ENCODE results near the gene CHP2. TPM values are rescaled to one million over a fixed set of nuclear protein-coding genes. Genes with fewer than 3 reads are reported as not detected.

The CHP2 gene
- not detected in 2 replicates for total RNA-seq (ENCODE audit: low replicate concordance)

GRCh38 chr16:23754594-23755483, at the start of gene CHP2:
Gene CHP2 (plus strand): TSS chr16:23755026. CDS start chr16:23755050, 24 bp downstream.
- no peak for TF ChIP-seq CTCF (IDR thresholded peaks at IDR 0.05; ENCODE audit: insufficient read depth, low read length)
- H3K4me3 ChIP-seq (ENCODE audit: low read depth, low read length) = no peak within 1 kb of the TSS
- no peak for DNase-seq (ENCODE audit: low read depth)

GRCh38 chr16:23705517-23705902, 49.3 kb upstream of the CHP2 start:
- TF ChIP-seq CTCF (IDR thresholded peaks at IDR 0.05; ENCODE audit: insufficient read depth, low read length) = no peak
- no peak for DNase-seq (ENCODE audit: low read depth)
- no peak overlapping the region for H3K4me3 ChIP-seq (ENCODE audit: low read depth, low read length)

- DNase-seq (ENCODE audit: low read depth) = no peak
- no peak for TF ChIP-seq CTCF (IDR thresholded peaks at IDR 0.05; ENCODE audit: insufficient read depth, low read length)
- no peak overlapping the region for H3K4me3 ChIP-seq (ENCODE audit: low read depth, low read length)
Observed at GRCh38 chr16:23706439-23706838, 48.4 kb upstream of the CHP2 start.

- DNase-seq (ENCODE audit: low read depth) = no peak
- TF ChIP-seq CTCF (IDR thresholded peaks at IDR 0.05; ENCODE audit: insufficient read depth, low read length) = no peak
- no peak overlapping the region for H3K4me3 ChIP-seq (ENCODE audit: low read depth, low read length)
Observed at GRCh38 chr16:23709536-23709935, 45.3 kb upstream of the CHP2 start.

- DNase-seq (ENCODE audit: low read depth) = no peak
- H3K4me3 ChIP-seq (ENCODE audit: low read depth, low read length) = no peak overlapping the region
- no peak for TF ChIP-seq CTCF (IDR thresholded peaks at IDR 0.05; ENCODE audit: insufficient read depth, low read length)
Observed at GRCh38 chr16:23710008-23710407, 44.8 kb upstream of the CHP2 start.

GRCh38 chr16:23710504-23710903, 44.3 kb upstream of the CHP2 start:
- TF ChIP-seq CTCF (IDR thresholded peaks at IDR 0.05; ENCODE audit: insufficient read depth, low read length) = no peak
- no peak for DNase-seq (ENCODE audit: low read depth)
- H3K4me3 ChIP-seq (ENCODE audit: low read depth, low read length) = no peak overlapping the region
